Body of pancreas (tissue), 4 donors: ENCODE results near the gene TMEM218. TPM values are rescaled to one million over a fixed set of nuclear protein-coding genes. Genes with fewer than 3 reads are reported as not detected.

Experiments
- ATAC-seq: fragments of 150-250 bp; one replicate; pipeline ENCODE4 v1.9.1; 2016
- DNase-seq, 4 donors: peaks; one replicate each; pipeline ENCODE4 v3.0.0-alpha.2; 2019
- H3K27ac ChIP-seq, 4 donors: fragments of 200-600 bp; sonication (generic); 1 replicate in 3 of 4; 2 replicates in 1 of 4; pipeline versions ENCODE4 v1.5.1 to v1.6.1; 2016 to 2019; ENCODE audit warnings: mild to moderate bottlenecking in 1 of 4, mixed read lengths in 1 of 4, moderate library complexity in 1 of 4
- H3K27me3 ChIP-seq, 2 donors: fragments of 200-600 bp; sonication (generic); one replicate each; pipeline ENCODE4 v1.6.0; 2016; ENCODE audit warnings: mild to moderate bottlenecking in 1 of 2
- H3K36me3 ChIP-seq, 2 donors: fragments of 200-600 bp; sonication (generic); replicated peaks in 1 of 2; 2 replicates each; pipeline ENCODE4 v1.5.1; 2016; ENCODE audit warnings: low read depth in 2 of 2; ENCODE audit not compliant: insufficient read depth in 1 of 2
- H3K4me1 ChIP-seq: fragments of 200-600 bp; sonication (generic); one replicate; pipeline ENCODE4 v1.6.0; 2016
- H3K4me3 ChIP-seq, 2 donors: fragments of 200-600 bp; sonication (generic); 1 replicate in 1 of 2; 2 replicates in 1 of 2; pipeline ENCODE4 v1.5.1; 2016 to 2019
- H3K9me3 ChIP-seq, 3 donors: fragments of 200-600 bp; sonication (generic); 1 replicate in 2 of 3; 2 replicates in 1 of 3; pipeline ENCODE4 v1.5.1; 2016
- POLR2A ChIP-seq, 3 donors: fragments of 450-650 bp; IDR thresholded peaks; one replicate each; pipeline ENCODE4 v1.6.1; 2016; ENCODE audit warnings: antibody characterized with exemption in 3 of 3, mild to moderate bottlenecking in 2 of 3
- WGBS, 2 donors: methylation state at CpG; one replicate each; pipeline ENCODE4 v1.1.5; 2017; 5-methylcytosine and 5-hydroxymethylcytosine counted together
- intact Hi-C: fragments of 100-400 bp; cut with DNase I; formaldehyde crosslinking; loops from one replicate; pipeline ENCODE4 v1.15.1; 2023
- total RNA-seq, 2 donors: library from RNA; depleted of rRNA; stranded (reverse); fragments of >200 nt; gene quantifications; one replicate each; pipeline ENCODE4 v1.1.0, GENCODE V29; 2016
- TF ChIP-seq, protein P1 (sequence below), 7 experiments: fragments of 450-650 bp in 4 of 7; fragments of 200-600 bp in 3 of 7; sonication (generic) in 3 of 7; IDR thresholded peaks; one replicate each; pipeline ENCODE4 v1.5.1; 2016 to 2019; ENCODE audit warnings: antibody characterized with exemption in 7 of 7

TMEM218 gene
- total RNA-seq, 2 donors from 2014 or later = 8.8 to 10.2 TPM

DNA sequence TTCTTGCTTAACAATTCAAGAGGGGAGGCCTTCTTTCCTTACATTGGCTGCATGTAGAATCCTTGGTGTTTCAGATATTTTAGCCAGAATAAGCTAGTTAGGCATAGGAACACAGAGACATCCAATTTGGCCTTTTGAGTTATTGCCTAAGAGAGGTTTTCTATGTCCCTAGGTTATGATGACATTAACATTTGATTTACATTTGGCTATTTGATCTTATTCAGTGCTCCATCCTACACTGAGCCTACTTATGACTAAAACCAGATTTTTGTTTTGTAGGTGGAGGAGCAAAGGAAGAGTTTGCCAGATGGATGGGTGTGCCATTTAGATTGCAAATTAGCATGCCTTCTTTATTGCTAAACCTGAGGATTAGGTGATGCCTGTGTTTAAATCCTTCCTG is 59.4 kb downstream of the TMEM218 start:
- H3K9me3 ChIP-seq = no peaks in the 10 kb centered on the region
- H3K4me1 ChIP-seq = no peaks in the 10 kb centered on the region
- TF ChIP-seq, protein P1, sequence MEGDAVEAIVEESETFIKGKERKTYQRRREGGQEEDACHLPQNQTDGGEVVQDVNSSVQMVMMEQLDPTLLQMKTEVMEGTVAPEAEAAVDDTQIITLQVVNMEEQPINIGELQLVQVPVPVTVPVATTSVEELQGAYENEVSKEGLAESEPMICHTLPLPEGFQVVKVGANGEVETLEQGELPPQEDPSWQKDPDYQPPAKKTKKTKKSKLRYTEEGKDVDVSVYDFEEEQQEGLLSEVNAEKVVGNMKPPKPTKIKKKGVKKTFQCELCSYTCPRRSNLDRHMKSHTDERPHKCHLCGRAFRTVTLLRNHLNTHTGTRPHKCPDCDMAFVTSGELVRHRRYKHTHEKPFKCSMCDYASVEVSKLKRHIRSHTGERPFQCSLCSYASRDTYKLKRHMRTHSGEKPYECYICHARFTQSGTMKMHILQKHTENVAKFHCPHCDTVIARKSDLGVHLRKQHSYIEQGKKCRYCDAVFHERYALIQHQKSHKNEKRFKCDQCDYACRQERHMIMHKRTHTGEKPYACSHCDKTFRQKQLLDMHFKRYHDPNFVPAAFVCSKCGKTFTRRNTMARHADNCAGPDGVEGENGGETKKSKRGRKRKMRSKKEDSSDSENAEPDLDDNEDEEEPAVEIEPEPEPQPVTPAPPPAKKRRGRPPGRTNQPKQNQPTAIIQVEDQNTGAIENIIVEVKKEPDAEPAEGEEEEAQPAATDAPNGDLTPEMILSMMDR (IDR thresholded peaks at IDR 0.05) = no peak
- TF ChIP-seq POLR2A (IDR thresholded peaks at IDR 0.05) = no peak
- DNase-seq = no peak
- H3K36me3 ChIP-seq = no peaks in the 10 kb centered on the region
- no peak for ATAC-seq
- no peak overlapping the region for H3K27ac ChIP-seq
- no peaks in the 10 kb centered on the region for H3K27me3 ChIP-seq
- H3K4me3 ChIP-seq = no peak overlapping the region
- intact Hi-C loops = no loop called here

GRCh38 chr11:125049164-125049792 is 62.1 kb downstream of the TMEM218 start:
- DNase-seq (no peak), ATAC-seq (no peak)
- Histone ChIP-seq H3K36me3 (no peaks in the 10 kb centered on the region), H3K4me3 (no peak overlapping the region), H3K4me1 (no peaks in the 10 kb centered on the region), H3K27me3 (no peaks in the 10 kb centered on the region), H3K27ac (no peak overlapping the region), H3K9me3 (no peaks in the 10 kb centered on the region)
- TF ChIP-seq, protein P1 (IDR thresholded peaks at IDR 0.05) = no peak
- no peak for TF ChIP-seq POLR2A (IDR thresholded peaks at IDR 0.05)
- 94 to 99% methylated on average over 4 of the region's 4 CpGs for WGBS, 2 donors
- intact Hi-C loops = no loop called here

Other genes with a start within 250 kb of the TMEM218 start
- 1 to 10 TPM; 1.3 to 9.9 TPM for gene ROBO3, start 246.2 kb downstream of the TMEM218 start, total RNA-seq
- gene ROBO4, start 213.8 kb downstream of the TMEM218 start, total RNA-seq = 10 to 100 TPM; 13.2 to 21.4 TPM
- gene HEPN1, start 192.4 kb downstream of the TMEM218 start, total RNA-seq = not detected
- 1 to 10 TPM in 1 of 2 donors, under 1 TPM in 1; 0.26 to 7.9 TPM for gene HEPACAM, start 175.6 kb downstream of the TMEM218 start, total RNA-seq
- 1 to 10 TPM in 1 of 2 donors, under 1 TPM in 1; 0.99 to 1.6 TPM for gene CCDC15, start 157.4 kb downstream of the TMEM218 start, total RNA-seq
- 1 to 10 TPM; 2.0 to 4.2 TPM for gene SLC37A2, start 48.3 kb downstream of the TMEM218 start, total RNA-seq
- 1 to 10 TPM; 4.2 to 4.9 TPM for gene PKNOX2, start 53.1 kb upstream of the TMEM218 start, total RNA-seq